Measurements from ENCODE around the gene LOXHD1.

The LOXHD1 gene

DNA sequence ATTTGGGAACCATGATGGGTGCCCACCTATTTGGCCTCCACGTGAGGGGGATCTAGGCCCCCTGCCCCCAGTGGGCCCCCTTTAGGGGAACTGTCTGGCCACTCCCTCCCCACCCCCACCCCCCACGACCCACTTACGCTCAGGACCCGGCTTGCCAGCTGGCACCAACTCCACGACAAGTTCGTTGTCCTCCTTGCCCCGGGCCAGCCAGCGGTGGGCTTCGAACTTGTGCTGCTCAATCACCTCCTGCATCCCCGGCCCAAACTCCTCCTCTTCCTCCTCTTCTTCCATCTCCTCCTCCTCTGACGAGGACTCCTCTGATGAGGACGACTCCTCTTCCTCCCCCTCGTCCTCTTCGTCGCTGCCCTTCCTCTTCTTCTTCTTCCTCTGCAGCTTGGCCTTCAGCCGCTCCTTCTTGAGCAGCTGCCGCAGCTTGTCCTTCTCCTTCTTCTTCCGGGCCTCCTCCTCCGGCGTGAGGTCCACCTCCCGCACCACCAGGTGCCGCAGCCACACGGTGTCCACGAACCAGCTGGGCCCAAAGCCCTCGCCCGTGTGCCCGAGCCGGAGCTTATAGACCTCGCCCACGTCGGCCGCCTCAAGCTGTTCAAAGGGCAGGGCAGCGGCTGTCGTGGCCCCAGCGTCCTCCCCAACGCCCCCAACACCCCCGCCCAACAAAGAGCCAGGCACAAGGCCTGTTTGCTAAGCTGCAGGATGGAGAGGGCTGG is 96.9 kb downstream of the LOXHD1 start:
- Histone ChIP-seq H3K4me3 (ENCODE audit: low read depth, low read length) (no peak overlapping the region), H3K36me3 (ENCODE audit: control insufficient read depth in 2 of 2, insufficient read depth in 1 of 2, low read length in 2 of 2) (no peaks in the 10 kb centered on the region), H3K9me3 (ENCODE audit: control insufficient read depth, insufficient read depth, low read depth, low read length) (no peaks in the 10 kb centered on the region), H3K27ac (ENCODE audit: extremely low read depth, low read depth, low read length) (no peak overlapping the region), H3K4me1 (ENCODE audit: control insufficient read depth, insufficient read depth, low read length) (no peaks in the 10 kb centered on the region; the same call in 1 of the 2 replicates)
- TF ChIP-seq MEIS1 (CRISPR knock-in tag; IDR thresholded peaks at IDR 0.05; ENCODE audit: borderline replicate concordance) (no peak), HOXC10 (CRISPR knock-in tag; IDR thresholded peaks at IDR 0.05) (no peak), ZSCAN16 (tag by site-specific recombination; IDR thresholded peaks at IDR 0.05) (no peak)
- TF ChIP-seq, protein P1, sequence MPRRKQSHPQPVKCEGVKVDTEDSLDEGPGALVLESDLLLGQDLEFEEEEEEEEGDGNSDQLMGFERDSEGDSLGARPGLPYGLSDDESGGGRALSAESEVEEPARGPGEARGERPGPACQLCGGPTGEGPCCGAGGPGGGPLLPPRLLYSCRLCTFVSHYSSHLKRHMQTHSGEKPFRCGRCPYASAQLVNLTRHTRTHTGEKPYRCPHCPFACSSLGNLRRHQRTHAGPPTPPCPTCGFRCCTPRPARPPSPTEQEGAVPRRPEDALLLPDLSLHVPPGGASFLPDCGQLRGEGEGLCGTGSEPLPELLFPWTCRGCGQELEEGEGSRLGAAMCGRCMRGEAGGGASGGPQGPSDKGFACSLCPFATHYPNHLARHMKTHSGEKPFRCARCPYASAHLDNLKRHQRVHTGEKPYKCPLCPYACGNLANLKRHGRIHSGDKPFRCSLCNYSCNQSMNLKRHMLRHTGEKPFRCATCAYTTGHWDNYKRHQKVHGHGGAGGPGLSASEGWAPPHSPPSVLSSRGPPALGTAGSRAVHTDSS (tag by site-specific recombination; IDR thresholded peaks at IDR 0.05): peak; percentile 60; the same call in 1 of the 2 replicates
- POLR2A ChIA-PET: no interaction called here
- CTCF ChIA-PET: interaction anchor here (1.4 kb wide), 1 partner anchor 99 kb away, joined by 3 read pairs; no protein-coding TSS in a partner anchor

DNA sequence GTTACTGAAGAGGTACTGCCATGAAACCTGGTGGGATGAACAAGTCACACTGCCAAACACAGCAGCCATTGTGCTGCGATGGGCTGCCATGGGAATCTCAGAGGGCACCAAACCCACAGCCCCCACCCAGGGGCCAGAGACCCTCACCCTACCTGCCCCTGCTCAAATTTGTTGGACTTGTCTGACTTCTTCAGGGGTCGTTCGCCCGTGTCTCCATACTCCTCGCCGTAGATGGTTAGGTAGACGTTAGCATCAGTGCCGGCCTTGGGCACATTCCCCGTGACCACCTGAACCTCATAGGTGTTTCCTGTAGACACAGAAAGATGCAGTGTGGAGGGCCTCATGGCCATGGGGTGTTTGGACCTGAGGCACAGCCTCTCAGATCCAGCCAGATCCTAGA is 97.7 kb downstream of the LOXHD1 start:
- ChIA-PET POLR2A (no interaction called here), CTCF (interaction anchor here (1.4 kb wide), 1 partner anchor 100 kb away, joined by 3 read pairs; no protein-coding TSS in a partner anchor)
- Histone ChIP-seq H3K36me3 (ENCODE audit: control insufficient read depth in 2 of 2, insufficient read depth in 1 of 2, low read length in 2 of 2) (no peaks in the 10 kb centered on the region), H3K4me1 (ENCODE audit: control insufficient read depth, insufficient read depth, low read length) (no peaks in the 10 kb centered on the region; the same call in 1 of the 2 replicates), H3K9me3 (ENCODE audit: control insufficient read depth, insufficient read depth, low read depth, low read length) (no peaks in the 10 kb centered on the region), H3K4me3 (ENCODE audit: low read depth, low read length) (no peak overlapping the region), H3K27ac (ENCODE audit: extremely low read depth, low read depth, low read length) (no peak overlapping the region)
- TF ChIP-seq, protein P2, sequence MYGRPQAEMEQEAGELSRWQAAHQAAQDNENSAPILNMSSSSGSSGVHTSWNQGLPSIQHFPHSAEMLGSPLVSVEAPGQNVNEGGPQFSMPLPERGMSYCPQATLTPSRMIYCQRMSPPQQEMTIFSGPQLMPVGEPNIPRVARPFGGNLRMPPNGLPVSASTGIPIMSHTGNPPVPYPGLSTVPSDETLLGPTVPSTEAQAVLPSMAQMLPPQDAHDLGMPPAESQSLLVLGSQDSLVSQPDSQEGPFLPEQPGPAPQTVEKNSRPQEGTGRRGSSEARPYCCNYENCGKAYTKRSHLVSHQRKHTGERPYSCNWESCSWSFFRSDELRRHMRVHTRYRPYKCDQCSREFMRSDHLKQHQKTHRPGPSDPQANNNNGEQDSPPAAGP (tag by site-specific recombination; IDR thresholded peaks at IDR 0.05): no peak
- TF ChIP-seq, protein P3, sequence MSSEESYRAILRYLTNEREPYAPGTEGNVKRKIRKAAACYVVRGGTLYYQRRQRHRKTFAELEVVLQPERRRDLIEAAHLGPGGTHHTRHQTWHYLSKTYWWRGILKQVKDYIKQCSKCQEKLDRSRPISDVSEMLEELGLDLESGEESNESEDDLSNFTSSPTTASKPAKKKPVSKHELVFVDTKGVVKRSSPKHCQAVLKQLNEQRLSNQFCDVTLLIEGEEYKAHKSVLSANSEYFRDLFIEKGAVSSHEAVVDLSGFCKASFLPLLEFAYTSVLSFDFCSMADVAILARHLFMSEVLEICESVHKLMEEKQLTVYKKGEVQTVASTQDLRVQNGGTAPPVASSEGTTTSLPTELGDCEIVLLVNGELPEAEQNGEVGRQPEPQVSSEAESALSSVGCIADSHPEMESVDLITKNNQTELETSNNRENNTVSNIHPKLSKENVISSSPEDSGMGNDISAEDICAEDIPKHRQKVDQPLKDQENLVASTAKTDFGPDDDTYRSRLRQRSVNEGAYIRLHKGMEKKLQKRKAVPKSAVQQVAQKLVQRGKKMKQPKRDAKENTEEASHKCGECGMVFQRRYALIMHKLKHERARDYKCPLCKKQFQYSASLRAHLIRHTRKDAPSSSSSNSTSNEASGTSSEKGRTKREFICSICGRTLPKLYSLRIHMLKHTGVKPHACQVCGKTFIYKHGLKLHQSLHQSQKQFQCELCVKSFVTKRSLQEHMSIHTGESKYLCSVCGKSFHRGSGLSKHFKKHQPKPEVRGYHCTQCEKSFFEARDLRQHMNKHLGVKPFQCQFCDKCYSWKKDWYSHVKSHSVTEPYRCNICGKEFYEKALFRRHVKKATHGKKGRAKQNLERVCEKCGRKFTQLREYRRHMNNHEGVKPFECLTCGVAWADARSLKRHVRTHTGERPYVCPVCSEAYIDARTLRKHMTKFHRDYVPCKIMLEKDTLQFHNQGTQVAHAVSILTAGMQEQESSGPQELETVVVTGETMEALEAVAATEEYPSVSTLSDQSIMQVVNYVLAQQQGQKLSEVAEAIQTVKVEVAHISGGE (tag by site-specific recombination; conservative IDR thresholded peaks at IDR 0.05; ENCODE audit: low read depth): no peak
- TF ChIP-seq HOXC10 (CRISPR knock-in tag; IDR thresholded peaks at IDR 0.05) (no peak), ZNF169 (tag by site-specific recombination; IDR thresholded peaks at IDR 0.05) (no peak), KLF1 (tag by site-specific recombination; IDR thresholded peaks at IDR 0.05) (no peak), SCRT1 (tag by site-specific recombination; IDR thresholded peaks at IDR 0.05; ENCODE audit: borderline replicate concordance) (no peak), RBAK (tag by site-specific recombination; IDR thresholded peaks at IDR 0.05) (no peak), ZNF37A (tag by site-specific recombination; IDR thresholded peaks at IDR 0.05) (no peak), ZNF175 (tag by site-specific recombination; IDR thresholded peaks at IDR 0.05) (no peak), ZNF529 (tag by site-specific recombination; IDR thresholded peaks at IDR 0.05; ENCODE audit: insufficient replicate concordance) (no peak), ZNF114 (tag by site-specific recombination; IDR thresholded peaks at IDR 0.05) (no peak), ZNF76 (tag by site-specific recombination; IDR thresholded peaks at IDR 0.05; ENCODE audit: borderline replicate concordance, low read depth) (no peak)
- TF ChIP-seq, protein P4, sequence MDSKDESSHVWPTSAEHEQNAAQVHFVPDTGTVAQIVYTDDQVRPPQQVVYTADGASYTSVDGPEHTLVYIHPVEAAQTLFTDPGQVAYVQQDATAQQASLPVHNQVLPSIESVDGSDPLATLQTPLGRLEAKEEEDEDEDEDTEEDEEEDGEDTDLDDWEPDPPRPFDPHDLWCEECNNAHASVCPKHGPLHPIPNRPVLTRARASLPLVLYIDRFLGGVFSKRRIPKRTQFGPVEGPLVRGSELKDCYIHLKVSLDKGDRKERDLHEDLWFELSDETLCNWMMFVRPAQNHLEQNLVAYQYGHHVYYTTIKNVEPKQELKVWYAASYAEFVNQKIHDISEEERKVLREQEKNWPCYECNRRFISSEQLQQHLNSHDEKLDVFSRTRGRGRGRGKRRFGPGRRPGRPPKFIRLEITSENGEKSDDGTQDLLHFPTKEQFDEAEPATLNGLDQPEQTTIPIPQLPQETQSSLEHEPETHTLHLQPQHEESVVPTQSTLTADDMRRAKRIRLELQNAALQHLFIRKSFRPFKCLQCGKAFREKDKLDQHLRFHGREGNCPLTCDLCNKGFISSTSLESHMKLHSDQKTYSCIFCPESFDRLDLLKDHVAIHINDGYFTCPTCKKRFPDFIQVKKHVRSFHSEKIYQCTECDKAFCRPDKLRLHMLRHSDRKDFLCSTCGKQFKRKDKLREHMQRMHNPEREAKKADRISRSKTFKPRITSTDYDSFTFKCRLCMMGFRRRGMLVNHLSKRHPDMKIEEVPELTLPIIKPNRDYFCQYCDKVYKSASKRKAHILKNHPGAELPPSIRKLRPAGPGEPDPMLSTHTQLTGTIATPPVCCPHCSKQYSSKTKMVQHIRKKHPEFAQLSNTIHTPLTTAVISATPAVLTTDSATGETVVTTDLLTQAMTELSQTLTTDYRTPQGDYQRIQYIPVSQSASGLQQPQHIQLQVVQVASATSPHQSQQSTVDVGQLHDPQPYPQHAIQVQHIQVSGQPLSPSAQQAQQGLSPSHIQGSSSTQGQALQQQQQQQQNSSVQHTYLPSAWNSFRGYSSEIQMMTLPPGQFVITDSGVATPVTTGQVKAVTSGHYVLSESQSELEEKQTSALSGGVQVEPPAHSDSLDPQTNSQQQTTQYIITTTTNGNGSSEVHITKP (tag by site-specific recombination; IDR thresholded peaks at IDR 0.05): no peak
- TF ChIP-seq, protein P5, sequence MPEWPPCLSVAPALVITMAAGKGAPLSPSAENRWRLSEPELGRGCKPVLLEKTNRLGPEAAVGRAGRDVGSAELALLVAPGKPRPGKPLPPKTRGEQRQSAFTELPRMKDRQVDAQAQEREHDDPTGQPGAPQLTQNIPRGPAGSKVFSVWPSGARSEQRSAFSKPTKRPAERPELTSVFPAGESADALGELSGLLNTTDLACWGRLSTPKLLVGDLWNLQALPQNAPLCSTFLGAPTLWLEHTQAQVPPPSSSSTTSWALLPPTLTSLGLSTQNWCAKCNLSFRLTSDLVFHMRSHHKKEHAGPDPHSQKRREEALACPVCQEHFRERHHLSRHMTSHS (tag by site-specific recombination; IDR thresholded peaks at IDR 0.05): no peak
- TF ChIP-seq, protein P6, sequence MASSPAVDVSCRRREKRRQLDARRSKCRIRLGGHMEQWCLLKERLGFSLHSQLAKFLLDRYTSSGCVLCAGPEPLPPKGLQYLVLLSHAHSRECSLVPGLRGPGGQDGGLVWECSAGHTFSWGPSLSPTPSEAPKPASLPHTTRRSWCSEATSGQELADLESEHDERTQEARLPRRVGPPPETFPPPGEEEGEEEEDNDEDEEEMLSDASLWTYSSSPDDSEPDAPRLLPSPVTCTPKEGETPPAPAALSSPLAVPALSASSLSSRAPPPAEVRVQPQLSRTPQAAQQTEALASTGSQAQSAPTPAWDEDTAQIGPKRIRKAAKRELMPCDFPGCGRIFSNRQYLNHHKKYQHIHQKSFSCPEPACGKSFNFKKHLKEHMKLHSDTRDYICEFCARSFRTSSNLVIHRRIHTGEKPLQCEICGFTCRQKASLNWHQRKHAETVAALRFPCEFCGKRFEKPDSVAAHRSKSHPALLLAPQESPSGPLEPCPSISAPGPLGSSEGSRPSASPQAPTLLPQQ (tag by site-specific recombination; IDR thresholded peaks at IDR 0.05): no peak
- TF ChIP-seq, protein P7, sequence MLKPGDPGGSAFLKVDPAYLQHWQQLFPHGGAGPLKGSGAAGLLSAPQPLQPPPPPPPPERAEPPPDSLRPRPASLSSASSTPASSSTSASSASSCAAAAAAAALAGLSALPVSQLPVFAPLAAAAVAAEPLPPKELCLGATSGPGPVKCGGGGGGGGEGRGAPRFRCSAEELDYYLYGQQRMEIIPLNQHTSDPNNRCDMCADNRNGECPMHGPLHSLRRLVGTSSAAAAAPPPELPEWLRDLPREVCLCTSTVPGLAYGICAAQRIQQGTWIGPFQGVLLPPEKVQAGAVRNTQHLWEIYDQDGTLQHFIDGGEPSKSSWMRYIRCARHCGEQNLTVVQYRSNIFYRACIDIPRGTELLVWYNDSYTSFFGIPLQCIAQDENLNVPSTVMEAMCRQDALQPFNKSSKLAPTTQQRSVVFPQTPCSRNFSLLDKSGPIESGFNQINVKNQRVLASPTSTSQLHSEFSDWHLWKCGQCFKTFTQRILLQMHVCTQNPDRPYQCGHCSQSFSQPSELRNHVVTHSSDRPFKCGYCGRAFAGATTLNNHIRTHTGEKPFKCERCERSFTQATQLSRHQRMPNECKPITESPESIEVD (tag by site-specific recombination; IDR thresholded peaks at IDR 0.05): no peak

All from HEK293 (cell line).